HEK293T (cell line): Measurements from ENCODE around the gene HOXA10.

Experiments used
- ARNT ChIP-seq: fragments of 450-650 bp; IDR thresholded peaks from 2 replicates; pipeline ENCODE4 v1.6.1; 2017; ENCODE audit warnings: mild to moderate bottlenecking
- BHLHE40 ChIP-seq: fragments of 450-650 bp; IDR thresholded peaks from 2 replicates; pipeline ENCODE4 v1.6.1; 2016; ENCODE audit warnings: mild to moderate bottlenecking, moderate library complexity, borderline replicate concordance
- CTBP1 ChIP-seq: fragments of 450-650 bp; IDR thresholded peaks from 2 replicates; pipeline ENCODE4 v1.6.1; 2016; ENCODE audit warnings: borderline replicate concordance
- ELF4 ChIP-seq: fragments of 450-650 bp; IDR thresholded peaks from 2 replicates; pipeline ENCODE4 v1.6.1; 2017; ENCODE audit warnings: antibody characterized with exemption
- FOXA1 ChIP-seq: fragments of 450-650 bp; IDR thresholded peaks from 2 replicates; pipeline ENCODE4 v1.6.1; 2016; ENCODE audit warnings: mild to moderate bottlenecking
- FOXK2 ChIP-seq: fragments of 450-650 bp; IDR thresholded peaks from 2 replicates; pipeline ENCODE4 v1.6.1; 2016; ENCODE audit warnings: mild to moderate bottlenecking
- FOXM1 ChIP-seq: fragments of 450-650 bp; IDR thresholded peaks from 2 replicates; pipeline ENCODE4 v1.6.1; 2017; ENCODE audit warnings: mild to moderate bottlenecking, borderline replicate concordance
- HDGF ChIP-seq: fragments of 450-650 bp; IDR thresholded peaks from 2 replicates; pipeline ENCODE4 v1.6.1; 2017; ENCODE audit warnings: antibody characterized with exemption, borderline replicate concordance
- L3MBTL2 ChIP-seq: fragments of 450-650 bp; conservative IDR thresholded peaks from 2 replicates; pipeline ENCODE4 v1.6.1; 2016; ENCODE audit warnings: mild to moderate bottlenecking
- SP1 ChIP-seq: fragments of 450-650 bp; IDR thresholded peaks from 2 replicates; pipeline ENCODE4 v1.6.1; 2017
- SUZ12 ChIP-seq: fragments of 450-650 bp; IDR thresholded peaks from 2 replicates; pipeline ENCODE4 v1.6.1; 2016; ENCODE audit warnings: mild to moderate bottlenecking
- ZNF384 ChIP-seq: fragments of 450-650 bp; IDR thresholded peaks from 2 replicates; pipeline ENCODE4 v1.6.1; 2016
- TF ChIP-seq, protein P1 (sequence below): fragments of 450-650 bp; IDR thresholded peaks from 2 replicates; pipeline ENCODE4 v1.6.1; 2016

DNA sequence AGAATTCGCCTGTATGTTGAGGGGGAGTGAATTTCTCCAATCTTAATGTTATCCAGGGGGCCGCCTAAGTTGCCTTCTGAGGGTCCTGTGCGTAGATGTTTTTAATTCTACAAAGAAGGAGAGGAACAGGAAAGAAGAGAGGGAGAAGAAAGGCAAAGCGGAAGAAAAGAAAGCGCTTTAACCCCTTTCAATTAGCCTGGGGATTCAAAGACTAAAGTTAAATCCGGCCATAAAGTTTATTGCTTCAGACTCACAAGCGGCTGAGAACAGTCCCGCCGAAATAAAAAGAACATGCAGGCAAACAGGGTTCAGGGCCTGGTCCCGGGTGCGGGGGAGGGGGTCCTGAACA, 35.2 kb downstream of the HOXA10 start:
- no peak for TF ChIP-seq ELF4
- TF ChIP-seq SP1: no peak
- no peak for TF ChIP-seq HDGF
- TF ChIP-seq, protein P1, sequence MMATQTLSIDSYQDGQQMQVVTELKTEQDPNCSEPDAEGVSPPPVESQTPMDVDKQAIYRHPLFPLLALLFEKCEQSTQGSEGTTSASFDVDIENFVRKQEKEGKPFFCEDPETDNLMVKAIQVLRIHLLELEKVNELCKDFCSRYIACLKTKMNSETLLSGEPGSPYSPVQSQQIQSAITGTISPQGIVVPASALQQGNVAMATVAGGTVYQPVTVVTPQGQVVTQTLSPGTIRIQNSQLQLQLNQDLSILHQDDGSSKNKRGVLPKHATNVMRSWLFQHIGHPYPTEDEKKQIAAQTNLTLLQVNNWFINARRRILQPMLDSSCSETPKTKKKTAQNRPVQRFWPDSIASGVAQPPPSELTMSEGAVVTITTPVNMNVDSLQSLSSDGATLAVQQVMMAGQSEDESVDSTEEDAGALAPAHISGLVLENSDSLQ: no peak
- 0 out of 2 replicates have a peak, but pooled peaks have one; percentile 23 for TF ChIP-seq L3MBTL2
- no peak for TF ChIP-seq SUZ12
- TF ChIP-seq FOXA1: no peak
- no peak for TF ChIP-seq BHLHE40
- TF ChIP-seq ZNF384: no peak
- no peak for TF ChIP-seq FOXK2
- no peak for TF ChIP-seq CTBP1
- TF ChIP-seq FOXM1: no peak
- TF ChIP-seq ARNT: no peak
